HG02943 (cell line): ENCODE data around the gene ACVR2B.

ENCODE experiments used
- ATAC-seq: cut with Tn5 transposase; IDR thresholded peaks from one replicate; pipeline ENCODE4 v1.9.1; 2021; ENCODE audit warnings: mild to moderate bottlenecking, low read depth, moderate library complexity; ENCODE audit not compliant: unreplicated experiment

ACVR2B gene

GRCh38 chr3:38522002-38522401 lies 68.3 kb downstream of the ACVR2B start:
- ATAC-seq: no peak

DNA sequence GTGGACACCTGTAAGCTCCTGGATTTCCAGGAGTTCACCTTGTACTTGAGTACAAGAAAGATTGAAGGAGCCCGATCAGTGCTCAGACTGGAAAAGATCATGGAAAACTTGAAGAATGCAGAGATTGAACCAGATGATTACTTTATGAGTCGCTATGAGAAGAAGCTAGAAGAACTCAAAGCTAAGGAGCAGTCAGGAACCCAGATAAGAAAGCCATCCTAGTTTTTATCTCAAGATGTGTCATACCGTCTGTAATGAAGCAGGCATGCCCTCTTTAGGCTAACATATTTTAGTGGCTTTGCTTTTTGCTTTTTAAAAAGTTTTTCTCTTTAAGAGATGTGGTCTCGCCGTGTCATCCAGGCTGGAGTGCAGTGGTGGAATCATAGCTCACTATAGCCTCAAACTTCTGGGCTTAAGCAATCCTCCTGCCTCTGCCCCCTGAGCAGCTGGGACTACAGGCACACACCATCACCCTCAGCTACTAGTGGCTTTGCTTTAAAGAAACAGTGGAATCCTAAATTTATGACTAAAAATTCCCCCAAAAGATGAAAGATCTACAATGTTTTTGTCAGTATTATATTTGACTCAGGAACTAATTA lies 70.5 kb downstream of the ACVR2B start:
- no peak for ATAC-seq

DNA sequence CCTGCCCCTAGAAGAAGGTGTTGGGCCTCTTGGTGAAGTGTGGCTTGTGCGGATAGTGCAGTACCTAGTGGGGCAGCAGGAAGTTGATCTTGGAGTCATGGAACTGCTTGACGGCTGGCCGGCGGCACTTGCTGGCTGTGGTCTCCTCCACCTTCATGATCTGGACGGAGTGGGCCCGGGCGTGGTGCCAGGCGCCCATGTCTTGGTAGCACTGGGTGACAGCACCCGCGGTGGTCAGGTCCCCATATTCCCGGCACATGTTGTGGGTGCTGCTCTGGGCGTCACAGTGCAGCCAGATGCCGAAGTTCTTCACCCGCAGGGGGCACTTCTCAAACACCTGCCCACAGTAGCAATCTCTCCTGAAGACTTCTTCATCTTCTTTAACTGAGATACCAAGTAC lies 73.1 kb downstream of the ACVR2B start:
- no peak for ATAC-seq

DNA sequence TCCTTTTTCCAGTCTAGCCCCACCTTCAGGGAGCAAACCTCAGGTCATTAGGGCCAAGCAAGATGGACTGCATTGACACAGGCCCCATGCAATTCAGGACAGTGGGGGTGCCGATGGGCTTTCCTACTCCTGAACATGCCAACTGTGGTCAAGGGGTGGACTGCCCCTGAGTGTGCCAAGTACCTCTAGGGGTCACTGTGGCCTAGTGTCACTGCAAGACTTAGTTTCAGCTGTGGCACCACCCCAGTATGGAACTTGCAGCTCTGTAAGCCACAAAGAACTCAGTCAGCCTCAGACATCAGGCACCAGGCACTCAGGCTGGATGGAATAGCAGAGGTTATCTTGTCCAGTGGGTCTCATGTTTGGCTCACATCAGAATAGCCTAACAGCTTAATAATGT lies 74.8 kb downstream of the ACVR2B start:
- ATAC-seq: no peak

DNA sequence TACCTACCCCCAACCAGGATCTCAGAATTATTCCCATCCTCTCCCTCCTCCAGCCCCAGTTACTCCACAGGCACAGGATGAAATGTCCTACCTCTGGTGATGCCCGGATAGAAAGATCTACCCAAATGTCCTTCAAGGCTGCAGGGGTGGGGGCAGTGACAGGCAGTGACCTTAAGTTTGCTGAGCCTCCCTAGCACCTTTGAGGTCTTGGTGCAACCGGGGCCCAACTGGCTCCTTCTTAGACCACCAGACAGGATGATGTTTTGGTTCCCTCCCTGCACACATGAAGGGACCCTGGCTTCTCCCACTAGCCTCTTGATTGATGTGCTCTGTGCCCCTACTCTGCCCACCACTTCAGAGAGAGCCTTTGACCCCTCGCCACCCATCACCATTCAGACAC lies 78.8 kb downstream of the ACVR2B start:
- ATAC-seq: no peak

GRCh38 chr3:38533285-38533976 lies 79.7 kb downstream of the ACVR2B start:
- ATAC-seq: no peak

DNA sequence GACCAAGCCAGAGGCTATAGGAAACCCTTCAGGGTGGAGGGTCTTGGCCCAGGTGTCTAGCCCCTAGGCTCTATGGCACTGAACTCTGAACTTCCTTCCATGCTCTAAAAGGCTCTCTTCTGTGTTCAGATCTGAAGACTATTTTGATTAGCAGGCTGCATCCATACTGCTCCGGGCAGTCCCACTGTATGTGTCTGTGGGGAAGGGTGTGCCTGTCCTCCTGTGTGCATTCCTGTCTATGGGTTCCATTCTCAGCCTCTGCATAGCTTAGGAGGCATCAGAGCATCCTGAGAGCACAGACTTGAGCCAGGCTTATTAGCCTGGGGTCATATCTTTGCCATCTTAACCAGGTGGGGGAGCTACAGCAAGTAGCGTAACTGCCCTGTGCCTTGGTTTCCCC lies 80.5 kb downstream of the ACVR2B start:
- no peak for ATAC-seq

- ATAC-seq: no peak
These were observed 80.9 kb downstream of the ACVR2B start for GRCh38 chr3:38534604-38535003.

- ATAC-seq: no peak
These were observed 83.0 kb downstream of the ACVR2B start for GRCh38 chr3:38536671-38537070.

GRCh38 chr3:38538773-38539353 lies 85.2 kb downstream of the ACVR2B start:
- ATAC-seq: no peak

GRCh38 chr3:38541806-38542205 lies 88.1 kb downstream of the ACVR2B start:
- no peak for ATAC-seq
